Right ventricle myocardium superior (tissue), 1 donor: ENCODE results near the gene RNF145. TPM values are rescaled to one million over a fixed set of nuclear protein-coding genes. Genes with fewer than 3 reads are reported as not detected.

Source experiments
- ATAC-seq: fragments of 200-7000 bp; cut with Tn5 transposase; one replicate; pipeline ENCODE4 v1.9.1; 2020; ENCODE audit warnings: mild to moderate bottlenecking; ENCODE audit not compliant: poor library complexity
- DNase-seq: peaks from one replicate; pipeline ENCODE4 v3.0.0-alpha.2; 2020
- intact Hi-C: fragments of 100-400 bp; cut with DNase I; formaldehyde crosslinking; loops from one replicate; pipeline ENCODE4 v1.11.2; 2022
- total RNA-seq: library from RNA; stranded (reverse); fragmentation: NEBNext Ultra II Directional; extraction: Animal tissue kit (Norgen Biotek cat#: 25700); gene quantifications from one replicate; pipeline ENCODE4 v1.2.1, GENCODE V29; 2021
- donor health status: DM: no; HTN: yes; CAD: no; lungs with severe emphysema.

Gene RNF145
- total RNA-seq, 1 donor from 2014 or later = 20.7 TPM

- no peak for DNase-seq
- intact Hi-C loops = no loop called here
- ATAC-seq = peak; percentile 31
Measured at GRCh38 chr5:159223469-159223868, 14.1 kb upstream of the RNF145 start.

GRCh38 chr5:159220206-159220605, 10.9 kb upstream of the RNF145 start:
- DNase-seq (no peak), ATAC-seq (no peak)
- intact Hi-C loops = no loop called here

GRCh38 chr5:159218595-159219023, 9.3 kb upstream of the RNF145 start:
- no peak for DNase-seq
- ATAC-seq = no peak
- intact Hi-C loops = no loop called here

DNA sequence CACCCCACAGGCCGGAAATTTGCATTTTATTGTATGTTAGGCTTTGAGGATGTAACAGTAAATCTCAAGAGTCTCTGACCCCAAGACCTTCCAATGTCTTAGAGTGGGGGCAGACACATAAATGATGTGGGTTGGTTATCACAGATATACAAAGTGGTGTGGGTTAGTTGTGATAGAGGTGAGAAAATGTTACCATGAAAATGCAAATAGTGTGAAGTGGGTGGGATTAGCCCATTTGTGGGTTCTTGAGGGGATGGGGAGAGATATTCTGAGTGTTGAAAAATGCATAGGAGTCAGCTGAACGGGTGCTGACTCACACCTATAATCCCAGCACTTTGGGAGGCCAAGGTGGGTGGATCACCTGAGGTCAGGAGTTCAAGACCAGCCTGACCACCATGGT, 7.9 kb upstream of the RNF145 start:
- intact Hi-C loops = no loop called here
- ATAC-seq (no peak), DNase-seq (no peak)

- DNase-seq (no peak), ATAC-seq (no peak)
- intact Hi-C loops = no loop called here
Measured at GRCh38 chr5:159216454-159216853, 7.1 kb upstream of the RNF145 start.

GRCh38 chr5:159215886-159216285, 6.5 kb upstream of the RNF145 start:
- ATAC-seq = no peak
- intact Hi-C loops = no loop called here
- DNase-seq = no peak

DNA sequence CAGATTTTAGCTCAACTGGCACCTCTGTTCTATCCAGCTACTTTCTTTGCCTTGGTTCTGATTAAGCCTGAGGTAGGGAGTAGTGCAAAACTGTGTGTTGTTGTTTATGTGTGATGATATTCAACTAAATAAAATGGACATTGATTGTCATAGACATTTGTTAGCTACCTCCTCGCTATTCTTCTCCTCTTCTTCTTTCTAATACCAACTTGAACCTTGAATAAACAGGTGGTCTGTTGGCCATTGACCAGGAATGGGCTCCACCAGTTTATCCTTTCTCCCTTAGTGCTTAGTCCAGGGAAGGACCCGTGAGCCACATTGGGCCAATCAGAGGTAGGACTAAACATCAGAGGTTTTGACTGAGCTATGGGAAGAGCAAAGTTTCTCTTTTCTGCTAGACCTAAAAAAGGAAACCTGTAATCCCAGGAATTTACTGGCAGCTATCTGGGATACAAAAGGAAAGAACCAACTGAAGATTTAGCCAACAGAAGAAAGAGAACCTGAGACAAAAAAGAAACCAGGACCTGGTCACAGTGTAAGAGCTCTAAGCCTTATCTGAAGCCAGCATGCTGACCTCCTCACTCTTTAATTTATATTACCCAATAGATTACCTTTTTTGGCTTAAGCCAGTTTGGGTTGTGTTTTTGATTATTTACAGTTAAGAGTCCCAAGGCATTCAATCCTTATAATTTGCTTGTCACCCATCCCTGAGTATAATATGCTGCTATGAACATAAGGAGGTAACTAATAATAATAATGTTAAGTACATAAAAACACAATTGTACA, 5.3 kb upstream of the RNF145 start:
- DNase-seq = no peak
- intact Hi-C loops = loop anchor here (5.0 kb wide), 1 partner anchor 48 kb away; the partner anchor contains the start of gene UBLCP1
- no peak for ATAC-seq

- ATAC-seq (no peak), DNase-seq (no peak)
- intact Hi-C loops = loop anchor here (5.0 kb wide), 1 partner anchor 49 kb away; the partner anchor contains the start of gene UBLCP1
Measured at GRCh38 chr5:159212657-159213462, 3.5 kb upstream of the RNF145 start.

- ATAC-seq = no peak
- intact Hi-C loops = loop anchor here (5.0 kb wide), 1 partner anchor 51 kb away; the partner anchor contains the start of gene UBLCP1
Measured at GRCh38 chr5:159211729-159212174, 2.4 kb upstream of the RNF145 start.

DNA sequence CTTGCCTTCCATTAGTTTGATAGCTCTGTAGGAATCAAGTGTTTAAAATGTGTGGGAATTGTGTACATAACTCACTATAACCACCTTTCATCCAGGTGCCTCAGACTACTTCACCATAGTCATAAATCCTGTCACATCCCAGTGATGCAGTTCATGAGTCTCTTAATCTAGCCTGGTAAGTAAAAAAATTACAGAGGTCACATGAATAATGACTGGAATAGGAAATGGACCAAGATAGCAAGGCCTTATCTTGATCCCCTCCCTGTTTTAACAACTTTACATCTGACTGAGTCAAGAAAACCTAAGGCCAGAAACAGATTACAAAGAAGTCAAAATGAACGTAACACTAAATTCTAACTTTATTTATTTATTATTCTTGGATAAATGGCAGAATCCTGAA, 1.5 kb upstream of the RNF145 start:
- intact Hi-C loops = loop anchor here (5.0 kb wide), 1 partner anchor 51 kb away; the partner anchor contains the start of gene UBLCP1
- no peak for DNase-seq
- no peak for ATAC-seq

More at GRCh38 chr5:159211729-159212174, 2.4 kb upstream of the RNF145 start:
- DNase-seq = no peak

GRCh38 chr5:159210210-159210661, 883 bp upstream of the RNF145 start:
- DNase-seq (no peak), ATAC-seq (no peak)
- intact Hi-C loops = loop anchor here (5.0 kb wide), 1 partner anchor 52 kb away; the partner anchor contains the start of gene UBLCP1

- intact Hi-C loops = loop anchor here (5.0 kb wide), 1 partner anchor 36 kb away; no protein-coding TSS in a partner anchor
- DNase-seq (peak; percentile 42), ATAC-seq (peak; percentile 32)
Measured at GRCh38 chr5:159208514-159209437, 577 bp downstream of the RNF145 start.

DNA sequence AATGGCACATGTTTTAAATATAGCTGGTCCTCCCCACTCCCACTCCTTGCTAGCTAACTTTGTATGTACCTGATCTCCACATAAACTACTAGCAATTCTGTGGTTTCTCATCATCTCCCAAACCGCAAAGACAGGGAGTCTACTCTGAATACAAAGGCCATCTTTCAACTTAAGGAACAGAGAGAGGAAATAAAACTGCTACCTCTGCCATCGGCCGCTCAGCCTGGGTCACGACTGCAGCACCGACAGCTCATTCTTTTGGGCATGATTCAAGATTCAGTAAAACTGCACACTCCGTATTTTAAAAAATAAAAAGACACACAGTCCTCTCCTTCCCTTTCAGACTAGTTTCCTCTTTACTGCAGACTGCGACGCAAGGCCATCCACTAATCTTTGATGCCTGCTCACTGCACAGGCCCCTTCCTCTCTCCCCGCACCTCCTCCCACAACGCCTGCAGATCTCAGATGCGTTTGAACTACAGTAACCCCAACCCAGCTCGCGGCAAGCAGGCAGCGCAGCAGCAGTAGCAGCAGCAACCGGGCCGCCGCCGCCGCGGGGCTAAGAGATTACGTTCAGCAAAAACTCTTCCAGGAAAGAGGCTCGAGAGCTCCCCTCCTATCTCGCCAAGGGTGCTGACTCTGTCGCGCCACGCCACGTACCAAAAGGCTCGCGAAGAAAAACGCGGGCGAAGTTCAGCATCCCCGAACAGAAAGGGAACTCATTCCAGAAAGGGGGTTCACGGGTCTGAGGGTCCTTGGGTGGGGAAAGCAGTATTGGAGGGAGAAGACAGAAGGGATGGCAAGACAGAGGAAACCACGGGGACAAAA, 1.5 kb downstream of the RNF145 start:
- peak; percentile 90 for DNase-seq
- ATAC-seq = peak; percentile 83
- intact Hi-C loops = loop anchor here (5.0 kb wide), 1 partner anchor 36 kb away; no protein-coding TSS in a partner anchor

DNA sequence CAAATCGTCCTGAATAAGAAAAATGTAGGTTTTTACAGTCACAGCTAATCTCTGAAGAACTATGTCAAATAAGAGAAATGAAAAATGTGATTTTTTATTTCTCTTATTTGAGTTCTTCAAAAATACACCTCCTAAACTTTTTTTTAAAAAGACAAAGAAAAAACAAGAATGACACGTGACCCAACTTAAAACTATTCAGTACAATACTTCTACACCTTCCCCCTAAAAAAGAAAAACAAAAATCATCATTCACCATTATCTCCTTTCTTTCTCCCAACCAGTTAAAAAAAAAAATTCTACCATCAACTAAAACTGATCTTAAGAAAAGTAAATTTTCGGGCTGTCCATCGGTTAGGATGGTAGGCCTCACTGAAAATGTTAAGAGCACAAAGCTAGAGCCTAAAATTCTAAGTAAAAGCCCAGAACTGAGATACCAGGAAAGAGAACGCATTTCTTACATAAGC, 2.1 kb downstream of the RNF145 start:
- intact Hi-C loops = loop anchor here (5.0 kb wide), 1 partner anchor 35 kb away; no protein-coding TSS in a partner anchor
- DNase-seq = no peak
- ATAC-seq = no peak

- no peak for ATAC-seq
- DNase-seq = no peak
- intact Hi-C loops = loop anchor here (5.0 kb wide), 1 partner anchor 35 kb away; no protein-coding TSS in a partner anchor
Measured at GRCh38 chr5:159206818-159207217, 2.5 kb downstream of the RNF145 start.

- no peak for ATAC-seq
- no peak for DNase-seq
- intact Hi-C loops = loop anchor here (5.0 kb wide), 1 partner anchor 34 kb away; no protein-coding TSS in a partner anchor
Measured at GRCh38 chr5:159206368-159206767, 3.0 kb downstream of the RNF145 start.

- DNase-seq = no peak
- intact Hi-C loops = no loop called here
Measured at GRCh38 chr5:159203351-159203750, 6.0 kb downstream of the RNF145 start.

More at GRCh38 chr5:159203351-159203750, 6.0 kb downstream of the RNF145 start:
- ATAC-seq = no peak
